ENCODE data around the gene GTF2H4.

- TF ChIP-seq CTCF (IDR thresholded peaks at IDR 0.05; ENCODE audit: insufficient read depth, low read length, poor library complexity, severe bottlenecking) (no peak), EZH2phosphoT487 (conservative IDR thresholded peaks at IDR 0.05; ENCODE audit: low read length) (no peak)
These were observed 9.5 kb downstream of the GTF2H4 start for GRCh38 chr6:30917487-30917886.

All from SU-DHL-6 (cell line).